Sigmoid colon (tissue), 7 donors: ENCODE results near the gene HNRNPLL. TPM values are rescaled to one million over a fixed set of nuclear protein-coding genes. Genes with fewer than 3 reads are reported as not detected.
"Not testable (repeated sequence)": the region's sequence is repeated elsewhere in the genome, so short reads cannot be mapped to it uniquely, and the experiment has no call there.

Experiments used
- DNase-seq: peaks from one replicate; pipeline ENCODE4 v3.0.0-alpha.2; 2019
- H3K27ac ChIP-seq, 4 donors: fragments of 200-600 bp; sonication (generic); one replicate each; pipeline ENCODE4 v1.5.1; 2016 to 2019; ENCODE audit warnings: mild to moderate bottlenecking in 1 of 4
- H3K27me3 ChIP-seq, 3 donors: fragments of 200-600 bp; sonication (generic); one replicate each; pipeline ENCODE4 v1.5.1; 2019; ENCODE audit warnings: mild to moderate bottlenecking in 1 of 3
- H3K36me3 ChIP-seq, 4 donors: fragments of 200-600 bp; sonication (generic); one replicate each; pipeline ENCODE4 v1.5.1; 2016 to 2019
- H3K4me1 ChIP-seq, 4 donors: fragments of 200-600 bp; sonication (generic); one replicate each; pipeline ENCODE4 v1.5.1; 2017 to 2019
- H3K4me3 ChIP-seq, 4 donors: fragments of 200-600 bp; sonication (generic); one replicate each; pipeline ENCODE4 v1.5.1; 2017 to 2019; ENCODE audit warnings: mild to moderate bottlenecking in 2 of 4, moderate library complexity in 1 of 4
- H3K9me3 ChIP-seq, 4 donors: fragments of 200-600 bp in 3 of 4; sonication (generic) in 3 of 4; one replicate each; pipeline versions ENCODE4 v1.5.1 to v1.6.1; 2013 to 2019
- CTCF ChIP-seq, 4 experiments: fragments of 450-650 bp in 3 of 4; fragments of 200-600 bp in 1 of 4; IDR thresholded peaks; one replicate each; pipeline ENCODE4 v1.5.1; 2016 to 2019; ENCODE audit warnings: antibody characterized with exemption in 4 of 4, mild to moderate bottlenecking in 3 of 4, moderate library complexity in 2 of 4
- EP300 ChIP-seq, 4 donors: sonication (generic); formaldehyde crosslinking; IDR thresholded peaks; one replicate each; pipeline ENCODE4 v1.6.1; 2017; ENCODE audit warnings: antibody characterized with exemption in 4 of 4
- POLR2A ChIP-seq, 2 donors: fragments of 450-650 bp; IDR thresholded peaks; one replicate each; pipeline ENCODE4 v1.6.1; 2016; ENCODE audit warnings: antibody characterized with exemption in 2 of 2, mild to moderate bottlenecking in 2 of 2, moderate library complexity in 2 of 2
- POLR2AphosphoS5 ChIP-seq, 4 donors: sonication (generic); formaldehyde crosslinking; IDR thresholded peaks; one replicate each; pipeline ENCODE4 v1.6.1; 2017; ENCODE audit warnings: antibody characterized with exemption in 4 of 4
- WGBS, 2 donors: extraction: QIAGEN DNeasy Blood & Tissue Kit; methylation state at CpG; one replicate each; pipeline ENCODE4 v1.1.7; 2013; 5-methylcytosine and 5-hydroxymethylcytosine counted together
- intact Hi-C: fragments of 100-400 bp; cut with DNase I; formaldehyde crosslinking; loops from one replicate; pipeline ENCODE4 v1.15.1; 2023
- polyA plus RNA-seq, 3 donors: library from polyadenylated mRNA; stranded (reverse); fragments of 200-250 nt; gene quantifications; one replicate each; pipeline ENCODE4 v1.2.3, GENCODE V29; 2013
- total RNA-seq, 4 donors: library from RNA; depleted of rRNA; stranded (reverse); fragments of >200 nt; gene quantifications; one replicate each; pipeline ENCODE4 v1.1.0, GENCODE V29; 2016
- donor health status: healthy with polysubstance abuse.
- donor health status: Bipolar disorder and iron deficiency.
- donor health status: healthy.

The HNRNPLL gene
- total and polyA plus RNA-seq, 7 donors: 16.1 to 82.0 (median 63.7) TPM

- Histone ChIP-seq H3K27me3 (no peaks in the 10 kb centered on the region), H3K4me1 (no peaks in the 10 kb centered on the region), H3K27ac (no peak overlapping the region), H3K4me3 (no peak overlapping the region), H3K36me3 (no peaks in the 10 kb centered on the region), H3K9me3 (no peaks in the 10 kb centered on the region)
- no peak for DNase-seq
- intact Hi-C loops: no loop called here
- TF ChIP-seq POLR2A (IDR thresholded peaks at IDR 0.05) (no peak), CTCF (IDR thresholded peaks at IDR 0.05) (no peak), POLR2AphosphoS5 (IDR thresholded peaks at IDR 0.05) (no peak), EP300 (IDR thresholded peaks at IDR 0.05) (no peak)
- WGBS, 2 donors: 76 to 85% methylated on average over 10 of the region's 10 CpGs
Observed at GRCh38 chr2:38613126-38613848, 10.6 kb upstream of the HNRNPLL start.

DNA sequence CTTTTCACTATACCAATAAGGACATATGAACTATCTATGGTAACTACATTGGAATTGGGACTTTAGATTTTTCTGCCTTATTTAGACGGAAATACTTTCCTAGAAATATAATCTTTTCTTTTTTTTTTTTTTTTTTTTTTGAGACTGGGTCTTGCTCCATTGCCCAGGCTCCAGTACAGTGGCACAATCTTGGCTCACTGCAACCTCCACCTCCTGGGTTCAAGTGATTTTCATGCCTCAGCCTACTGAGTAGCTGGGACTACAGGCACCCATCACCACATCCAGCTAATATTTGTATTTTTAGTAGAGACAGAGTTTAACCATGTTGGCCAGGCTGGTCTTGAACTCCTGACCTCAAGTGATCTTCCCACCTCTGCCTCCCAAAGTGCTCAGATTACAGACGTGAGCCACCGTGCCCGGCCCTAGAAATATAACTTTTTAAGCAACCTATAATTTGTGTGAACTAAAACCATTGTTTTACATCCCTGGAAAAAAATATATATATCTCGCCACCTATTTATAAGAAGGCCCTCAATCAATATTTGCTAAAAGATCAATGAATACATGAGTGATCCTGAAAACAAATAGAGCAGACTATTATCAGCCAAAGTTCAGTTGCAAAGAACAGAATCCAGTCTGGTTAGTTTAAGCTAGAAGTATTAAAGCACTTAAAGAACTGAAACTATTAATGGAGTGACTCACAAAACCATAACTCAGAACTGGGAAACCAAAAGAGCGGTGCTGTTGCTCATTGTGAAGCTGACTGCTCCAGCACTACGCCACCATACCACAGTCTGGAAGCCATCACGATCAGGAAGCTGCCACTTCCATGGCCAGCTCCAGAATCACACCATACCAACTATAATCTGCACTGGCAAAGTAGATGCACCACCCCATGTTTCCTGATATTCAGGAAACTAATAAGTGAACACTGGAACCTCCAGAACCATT lies 8.4 kb upstream of the HNRNPLL start:
- no peaks in the 10 kb centered on the region for H3K4me1 ChIP-seq
- no peak overlapping the region for H3K27ac ChIP-seq
- no peaks in the 10 kb centered on the region for H3K9me3 ChIP-seq
- H3K4me3 ChIP-seq: no peak overlapping the region
- intact Hi-C loops: no loop called here
- H3K27me3 ChIP-seq: no peaks in the 10 kb centered on the region
- 75 to 80% methylated on average over 8 of the region's 8 CpGs for WGBS, 2 donors
- H3K36me3 ChIP-seq: no peaks in the 10 kb centered on the region
- DNase-seq: no peak
- TF ChIP-seq EP300 (IDR thresholded peaks at IDR 0.05) (no peak), POLR2A (IDR thresholded peaks at IDR 0.05) (no peak), CTCF (IDR thresholded peaks at IDR 0.05) (no peak), POLR2AphosphoS5 (IDR thresholded peaks at IDR 0.05) (no peak)

DNA sequence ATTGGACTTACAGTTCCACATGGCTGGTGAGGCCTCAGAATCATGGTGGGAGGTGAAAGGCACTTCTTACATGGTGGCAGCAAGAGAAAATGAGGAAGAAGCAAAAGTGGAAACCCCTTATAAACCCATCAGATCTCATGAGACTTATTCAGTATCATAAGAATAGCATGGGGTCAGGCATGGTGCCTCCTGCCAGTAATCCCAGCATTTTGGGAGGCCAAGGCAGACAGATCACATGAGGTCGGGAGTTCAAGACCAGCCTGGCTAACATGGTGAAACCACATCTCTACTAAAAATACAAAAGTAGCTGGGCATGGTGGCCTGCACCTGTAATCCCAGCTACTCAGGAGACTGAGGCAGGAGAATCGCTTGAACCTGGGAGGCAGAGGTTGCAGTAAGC lies 6.5 kb upstream of the HNRNPLL start:
- H3K4me1 ChIP-seq, H3K27ac ChIP-seq, H3K27me3 ChIP-seq, H3K4me3 ChIP-seq, H3K36me3 ChIP-seq, H3K9me3 ChIP-seq, DNase-seq, intact Hi-C loops: not testable (repeated sequence)
- WGBS, 2 donors: 96 to 97% methylated on average over 2 of the region's 2 CpGs

DNA sequence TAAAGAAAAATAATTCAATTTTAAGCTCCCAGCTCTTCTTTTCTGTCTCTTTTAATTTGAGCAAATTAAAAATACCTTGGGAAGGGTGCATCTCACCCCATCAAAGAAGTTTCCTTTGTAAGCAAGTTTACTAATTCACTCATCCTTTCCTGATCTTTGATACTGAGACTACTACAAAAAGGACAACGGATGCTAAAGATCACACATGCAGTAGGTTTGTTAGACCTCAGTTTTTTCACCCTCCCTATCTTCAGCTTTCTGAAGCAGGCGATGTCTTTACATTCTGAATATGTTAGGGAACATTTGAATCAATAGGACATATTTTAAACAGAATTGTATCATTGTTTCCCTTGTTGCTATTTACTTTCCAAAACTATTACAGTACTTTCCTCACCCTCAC lies 6.0 kb upstream of the HNRNPLL start:
- H3K4me1 ChIP-seq: peaks cover 0 to 7% (median 4%) of the 10 kb centered on the region in 4 donors
- no peak overlapping the region for H3K4me3 ChIP-seq
- no peak overlapping the region for H3K27ac ChIP-seq
- no peak for DNase-seq
- intact Hi-C loops: no loop called here
- TF ChIP-seq POLR2AphosphoS5 (IDR thresholded peaks at IDR 0.05): no peak
- no peak for TF ChIP-seq CTCF (IDR thresholded peaks at IDR 0.05)
- no peak for TF ChIP-seq POLR2A (IDR thresholded peaks at IDR 0.05)
- no peak for TF ChIP-seq EP300 (IDR thresholded peaks at IDR 0.05)
- no peaks in the 10 kb centered on the region for H3K9me3 ChIP-seq
- 79 to 87% methylated on average over 2 of the region's 2 CpGs for WGBS, 2 donors
- H3K27me3 ChIP-seq: no peaks in the 10 kb centered on the region
- no peaks in the 10 kb centered on the region for H3K36me3 ChIP-seq

- no peaks in the 10 kb centered on the region for H3K36me3 ChIP-seq
- no peak overlapping the region for H3K27ac ChIP-seq
- 70 to 96% methylated on average over 4 of the region's 4 CpGs for WGBS, 2 donors
- peaks cover 0 to 20% (median 11%) of the 10 kb centered on the region in 4 donors for H3K4me1 ChIP-seq
- intact Hi-C loops: no loop called here
- H3K4me3 ChIP-seq: no peak overlapping the region
- no peak for TF ChIP-seq POLR2AphosphoS5 (IDR thresholded peaks at IDR 0.05)
- no peak for TF ChIP-seq POLR2A (IDR thresholded peaks at IDR 0.05)
- TF ChIP-seq CTCF (IDR thresholded peaks at IDR 0.05): no peak
- TF ChIP-seq EP300 (IDR thresholded peaks at IDR 0.05): no peak
- no peaks in the 10 kb centered on the region for H3K9me3 ChIP-seq
- H3K27me3 ChIP-seq: no peaks in the 10 kb centered on the region
- DNase-seq: no peak
Observed at GRCh38 chr2:38605298-38605830, 2.6 kb upstream of the HNRNPLL start.
